Lower leg skin (tissue), 4 donors: ENCODE data around the gene FRY. TPM values are rescaled to one million over a fixed set of nuclear protein-coding genes. Genes with fewer than 3 reads are reported as not detected.

ENCODE experiments used
- DNase-seq, 2 donors: peaks; one replicate each; pipeline ENCODE4 v3.0.0-alpha.2; 2019; ENCODE audit warnings: low spot score in 2 of 2
- H3K4me3 ChIP-seq: fragments of 200-600 bp; sonication (generic); 2 replicates; pipeline ENCODE4 v1.5.1; 2017; ENCODE audit warnings: mild to moderate bottlenecking, low read depth; ENCODE audit not compliant: poor library complexity, severe bottlenecking
- CTCF ChIP-seq, 3 donors: fragments of 450-650 bp; IDR thresholded peaks; one replicate each; pipeline ENCODE4 v1.5.1; 2016; ENCODE audit warnings: antibody characterized with exemption in 3 of 3, mild to moderate bottlenecking in 3 of 3, moderate library complexity in 2 of 3
- POLR2A ChIP-seq, 2 donors: fragments of 450-650 bp; IDR thresholded peaks; one replicate each; pipeline ENCODE4 v1.6.1; 2016 to 2017; ENCODE audit warnings: antibody characterized with exemption in 2 of 2, mild to moderate bottlenecking in 1 of 2, moderate library complexity in 1 of 2
- WGBS, 2 donors: methylation state at CpG; one replicate each; pipeline ENCODE4 v1.1.5; 2018; 5-methylcytosine and 5-hydroxymethylcytosine counted together
- intact Hi-C: fragments of 100-400 bp; cut with DNase I; formaldehyde crosslinking; loops from one replicate; pipeline ENCODE4 v1.15.0; 2023; ENCODE audit warnings: low total_unique reads
- total RNA-seq, 4 donors: library from RNA; depleted of rRNA; stranded (reverse); fragments of >200 nt; gene quantifications; one replicate each; pipeline ENCODE4 v1.1.0, GENCODE V29; 2016

Gene FRY
- total RNA-seq, 4 donors from 2014 or later, result 24.9 to 39.6 (median 35.9) TPM

- TF ChIP-seq CTCF (IDR thresholded peaks at IDR 0.05), result no peak
- TF ChIP-seq POLR2A (IDR thresholded peaks at IDR 0.05), result no peak
- no peak overlapping the region for H3K4me3 ChIP-seq
- no peak for DNase-seq
- intact Hi-C loops, result no loop called here
- WGBS, 2 donors, result 53 to 60% methylated on average over 6 of the region's 6 CpGs
Observed at GRCh38 chr13:32175307-32175706, 143.7 kb downstream of the FRY start.

- no peak overlapping the region for H3K4me3 ChIP-seq
- TF ChIP-seq CTCF (IDR thresholded peaks at IDR 0.05), result no peak
- DNase-seq, result no peak
- WGBS, 2 donors, result 91 to 94% methylated on average over 2 of the region's 2 CpGs
- intact Hi-C loops, result no loop called here
Observed at GRCh38 chr13:32175943-32176342, 144.4 kb downstream of the FRY start.

- intact Hi-C loops, result no loop called here
- no peak overlapping the region for H3K4me3 ChIP-seq
- no peak for DNase-seq
- WGBS, 2 donors, result 90 to 97% methylated on average over 1 of the region's 1 CpG
- no peak for TF ChIP-seq CTCF (IDR thresholded peaks at IDR 0.05)
Observed at GRCh38 chr13:32176696-32177095, 145.1 kb downstream of the FRY start.

- no peak overlapping the region for H3K4me3 ChIP-seq
- DNase-seq, result no peak
- TF ChIP-seq POLR2A (IDR thresholded peaks at IDR 0.05), result no peak
- TF ChIP-seq CTCF (IDR thresholded peaks at IDR 0.05), result no peak
- 69 to 73% methylated on average over 5 of the region's 5 CpGs for WGBS, 2 donors
- intact Hi-C loops, result no loop called here
Observed at GRCh38 chr13:32178763-32179162, 147.2 kb downstream of the FRY start.

DNA sequence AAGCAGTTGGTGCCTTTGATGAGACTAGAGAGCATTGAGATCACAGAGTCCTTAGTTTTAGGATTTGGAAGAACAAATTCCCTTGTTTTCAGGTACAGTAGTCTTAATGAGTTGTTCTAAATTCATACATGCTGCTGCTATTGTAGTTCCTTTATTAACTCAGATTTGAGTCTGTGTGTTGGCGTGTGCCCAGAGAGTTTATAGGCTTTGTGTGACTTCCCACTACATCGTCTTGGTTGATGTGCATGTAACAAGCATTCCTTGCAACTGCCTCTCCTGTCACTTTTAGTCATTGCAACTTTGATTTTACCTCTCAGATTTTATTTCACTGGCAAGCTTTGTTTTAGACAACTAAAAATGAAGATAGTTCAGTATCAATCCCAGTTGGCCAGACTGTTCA is 148.1 kb downstream of the FRY start:
- intact Hi-C loops, result no loop called here
- no peak overlapping the region for H3K4me3 ChIP-seq
- 78 to 83% methylated on average over 2 of the region's 2 CpGs for WGBS, 2 donors
- TF ChIP-seq POLR2A (IDR thresholded peaks at IDR 0.05) (no peak), CTCF (IDR thresholded peaks at IDR 0.05) (no peak)
- DNase-seq, result no peak

DNA sequence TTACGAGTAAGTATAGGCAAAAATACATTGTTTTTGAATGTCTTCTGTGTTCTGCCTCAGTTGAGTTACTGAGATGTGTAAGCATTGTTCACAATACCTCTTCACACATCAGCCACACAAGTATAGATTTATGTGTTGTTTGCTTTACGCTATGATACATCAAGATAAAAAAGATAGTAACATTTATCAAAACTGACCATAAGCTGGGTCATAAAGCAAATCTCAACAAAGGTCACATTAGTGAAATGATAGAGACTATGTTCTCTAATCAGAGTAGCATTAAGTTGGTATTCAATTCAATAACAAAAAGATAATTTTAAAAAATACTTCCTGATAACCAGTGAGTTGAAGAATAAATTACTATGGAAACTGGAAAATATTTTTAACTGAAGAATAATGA is 156.1 kb downstream of the FRY start:
- 93 to 97% methylated on average over 2 of the region's 2 CpGs for WGBS, 2 donors
- TF ChIP-seq CTCF (IDR thresholded peaks at IDR 0.05) (no peak), POLR2A (IDR thresholded peaks at IDR 0.05) (no peak)
- intact Hi-C loops, result no loop called here
- DNase-seq, result no peak
- H3K4me3 ChIP-seq, result no peak overlapping the region
